NCI-H82 treated with DMSO at 0.1 percent for 48 hours (cell line): ENCODE measurements around the gene MADCAM1.

Experiments
- DNase-seq: peaks from one replicate; lab custom pipeline; 2025; ENCODE audit not compliant: unreplicated experiment; lab: John Stamatoyannopoulos, UW

Gene MADCAM1

GRCh38 chr19:508204-509150 lies 12.2 kb downstream of the MADCAM1 start:
- DNase-seq = no peak

- peak; percentile 39 for DNase-seq
These were observed 14.4 kb downstream of the MADCAM1 start for GRCh38 chr19:510606-511100.

DNA sequence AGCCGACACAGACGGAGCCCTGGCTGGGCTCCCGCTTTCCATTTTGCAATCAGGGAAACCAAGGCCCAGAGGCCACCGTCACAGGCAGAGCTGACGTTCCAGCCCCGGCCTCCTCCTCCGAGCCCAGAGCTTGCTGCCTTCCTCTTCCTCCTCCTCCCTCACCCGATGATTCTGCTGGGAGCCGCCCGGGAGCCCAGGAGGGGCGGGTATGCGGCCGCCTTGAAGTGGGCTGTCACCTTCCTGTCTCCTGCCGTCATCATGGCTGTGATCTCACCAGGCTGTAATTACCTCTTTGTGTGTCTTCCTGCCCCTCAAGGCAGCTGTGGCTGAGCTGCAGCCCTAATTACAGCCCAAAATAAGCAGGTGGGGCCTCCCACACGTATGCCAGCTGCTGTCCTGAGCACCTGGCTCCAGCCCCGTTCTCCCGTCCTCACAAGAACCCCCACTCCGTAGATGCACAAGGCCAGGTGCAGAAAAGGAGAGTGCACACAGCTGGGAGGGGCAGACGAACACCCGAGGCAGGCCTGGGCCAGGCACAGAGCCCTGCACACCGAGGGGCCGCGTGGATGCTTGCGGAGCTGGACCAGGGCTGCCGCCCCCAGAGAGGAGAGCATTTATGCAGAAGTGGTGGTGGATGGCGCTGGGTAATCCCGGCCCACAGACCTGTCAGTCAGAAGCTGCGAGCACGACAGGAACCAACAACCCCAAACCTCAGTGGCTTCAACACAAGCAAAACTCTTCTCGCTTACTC lies 15.0 kb downstream of the MADCAM1 start:
- no peak for DNase-seq

- no peak for DNase-seq
These were observed 16.5 kb downstream of the MADCAM1 start for GRCh38 chr19:512547-513365.

DNA sequence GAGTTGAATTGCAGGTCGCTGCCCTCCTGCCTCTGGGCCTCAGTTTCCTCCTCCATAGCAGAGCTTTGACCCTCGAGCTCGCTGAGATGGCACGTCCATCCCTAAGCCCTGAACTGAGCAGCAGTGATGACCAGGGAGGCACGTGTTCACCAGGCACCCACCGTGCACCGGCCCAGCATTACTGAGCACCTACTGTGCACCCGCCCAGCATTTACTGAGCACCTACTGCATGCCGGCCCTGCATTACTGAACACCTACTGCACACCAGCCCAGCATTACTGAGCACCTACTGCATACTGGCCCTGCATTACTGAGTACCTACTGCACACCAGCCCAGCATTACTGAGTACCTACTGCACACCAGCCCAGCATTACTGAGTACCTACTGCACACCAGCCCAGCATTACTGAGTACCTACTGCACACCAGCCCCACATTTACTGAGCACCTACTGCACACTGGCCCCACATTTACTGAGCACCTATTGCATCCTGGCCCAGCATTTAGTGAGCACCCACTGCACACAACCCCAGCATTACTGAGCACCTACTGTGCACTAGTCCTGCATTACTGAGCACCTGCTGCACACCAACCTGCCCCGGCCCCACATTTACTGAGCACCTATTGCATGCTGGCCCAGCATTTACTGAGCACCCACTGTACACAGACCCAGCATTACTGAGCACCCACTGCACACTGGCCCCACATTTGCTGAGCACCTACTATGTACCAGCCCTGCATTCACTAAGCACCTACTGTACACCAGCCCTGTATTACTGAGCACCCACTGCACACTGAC lies 17.3 kb downstream of the MADCAM1 start:
- no peak for DNase-seq

GRCh38 chr19:514166-514663 lies 17.9 kb downstream of the MADCAM1 start:
- no peak for DNase-seq

DNA sequence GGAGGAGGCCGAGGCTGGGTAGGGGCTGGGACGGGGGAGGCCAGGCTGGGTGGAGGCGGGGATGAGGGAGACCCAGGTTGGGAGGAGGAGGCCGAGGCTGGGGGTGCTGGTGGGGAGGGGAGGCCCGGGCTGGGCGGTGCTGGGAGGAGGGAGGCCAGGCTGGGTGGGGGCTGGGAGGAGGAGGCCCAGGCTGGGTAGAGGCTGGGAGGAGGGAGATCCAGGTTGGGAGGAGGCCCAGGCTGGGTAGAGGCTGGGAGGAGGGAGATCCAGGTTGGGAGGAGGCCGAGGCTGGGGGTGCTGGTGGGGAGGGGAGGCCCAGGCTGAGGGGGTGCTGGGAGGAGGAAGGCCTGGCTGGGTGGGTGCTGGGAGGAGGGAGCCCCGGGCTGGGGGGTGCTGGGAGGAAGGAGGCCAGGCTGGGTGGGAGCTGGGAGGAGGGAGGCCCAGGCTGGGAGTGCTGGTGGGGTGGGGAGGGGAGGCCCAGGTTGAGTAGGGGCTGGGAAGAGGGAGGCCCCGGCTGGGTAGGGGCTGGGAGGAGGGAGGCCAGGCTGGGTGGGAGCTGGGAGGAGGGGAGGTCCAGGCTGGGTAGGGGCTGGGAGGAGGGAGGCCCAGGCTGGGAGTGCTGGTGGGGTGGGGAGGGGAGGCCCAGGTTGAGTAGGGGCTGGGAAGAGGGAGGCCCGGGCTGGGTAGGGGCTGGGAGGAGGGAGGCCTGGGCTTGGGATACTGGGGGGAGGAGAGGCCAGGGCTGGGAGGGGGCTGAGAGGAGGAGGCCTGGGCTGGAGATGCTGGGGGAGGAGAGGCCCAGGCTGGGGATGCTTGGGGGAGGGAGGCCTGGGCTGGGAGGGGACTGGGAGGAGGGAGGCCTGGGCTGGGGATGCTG lies 21.7 kb downstream of the MADCAM1 start:
- no peak for DNase-seq

DNA sequence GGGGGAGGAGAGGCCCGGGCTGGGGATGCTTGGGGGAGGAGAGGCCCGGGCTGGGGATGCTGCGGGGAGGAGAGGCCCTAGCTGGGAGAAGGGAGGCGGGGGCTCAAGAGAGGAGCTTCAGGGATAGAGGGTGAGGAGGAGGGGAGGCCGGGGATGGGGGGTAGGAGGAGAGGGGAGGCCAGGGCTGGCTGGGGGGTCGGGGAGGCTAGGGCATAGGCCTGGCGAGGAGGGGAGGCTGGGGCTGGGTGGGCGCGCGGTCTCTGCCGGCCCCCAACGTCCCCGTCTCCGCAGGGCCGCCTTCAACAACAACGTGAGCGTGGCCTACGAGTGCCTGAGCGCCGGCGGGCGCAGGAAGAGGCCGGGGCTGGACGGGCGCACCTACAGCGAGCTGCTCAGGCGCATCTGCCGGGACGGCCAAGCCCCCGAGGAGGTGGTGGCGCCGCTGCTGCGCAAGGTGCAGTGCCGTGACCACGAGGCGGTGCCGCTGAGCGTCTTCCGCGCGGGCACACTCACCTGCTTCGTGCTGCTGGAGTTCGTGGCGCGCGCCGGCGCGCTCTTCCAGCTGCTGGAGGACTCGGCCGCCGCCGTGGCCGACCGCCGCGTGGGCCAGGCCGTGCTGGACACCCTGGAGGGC lies 22.4 kb downstream of the MADCAM1 start:
- DNase-seq = no peak

- no peak for DNase-seq
These were observed 23.2 kb downstream of the MADCAM1 start for GRCh38 chr19:519449-519865.

DNA sequence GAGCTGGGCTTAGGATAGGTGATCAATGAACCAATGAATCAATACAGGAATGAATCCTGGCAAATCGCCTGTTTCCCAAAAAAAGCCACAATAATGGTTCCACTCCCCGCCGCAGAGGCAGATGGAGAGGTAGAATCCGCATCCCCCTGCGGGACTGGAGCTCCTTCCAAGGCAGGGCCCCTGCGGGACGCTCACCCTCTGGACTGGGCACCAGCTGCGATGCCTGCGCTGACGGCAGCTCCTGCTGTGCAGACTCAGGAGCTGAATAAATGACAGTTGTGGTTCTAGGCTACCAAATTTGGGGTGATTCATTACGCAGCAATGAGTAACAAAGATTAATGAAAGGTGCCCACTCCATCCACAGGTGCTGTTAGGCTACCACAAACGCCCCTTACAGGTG lies 26.4 kb downstream of the MADCAM1 start:
- no peak for DNase-seq

DNA sequence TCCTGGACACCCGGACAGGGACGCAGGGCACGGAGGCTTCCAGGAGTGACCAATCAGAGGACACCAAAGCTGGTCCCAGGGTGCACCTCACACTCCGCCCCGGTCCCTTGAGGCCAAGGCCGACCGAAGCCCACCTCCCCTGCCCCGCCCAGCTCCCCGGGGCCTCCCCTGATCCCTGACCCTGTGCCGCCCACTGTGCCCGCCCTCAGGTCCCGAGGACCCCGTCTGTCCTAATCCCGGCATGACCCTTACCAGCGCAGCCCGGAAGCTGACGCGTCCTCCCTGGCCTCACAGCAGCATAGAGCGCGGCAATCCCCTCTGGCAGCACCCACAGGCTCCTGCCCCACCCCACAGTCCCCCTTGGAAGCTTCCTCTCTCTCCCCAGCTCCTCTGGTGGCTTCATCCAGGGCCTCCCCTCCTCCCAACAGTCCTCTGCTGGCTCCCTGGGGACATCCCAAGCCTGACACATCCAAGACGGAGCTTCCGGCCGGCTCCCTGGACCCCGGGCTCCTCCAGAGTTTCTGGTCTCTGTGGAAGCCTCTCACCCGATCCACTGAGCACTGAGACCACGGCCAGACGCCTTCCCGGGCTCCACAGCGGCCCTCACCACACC lies 27.9 kb downstream of the MADCAM1 start:
- DNase-seq = no peak

GRCh38 chr19:525029-525428 lies 28.7 kb downstream of the MADCAM1 start:
- no peak for DNase-seq

DNA sequence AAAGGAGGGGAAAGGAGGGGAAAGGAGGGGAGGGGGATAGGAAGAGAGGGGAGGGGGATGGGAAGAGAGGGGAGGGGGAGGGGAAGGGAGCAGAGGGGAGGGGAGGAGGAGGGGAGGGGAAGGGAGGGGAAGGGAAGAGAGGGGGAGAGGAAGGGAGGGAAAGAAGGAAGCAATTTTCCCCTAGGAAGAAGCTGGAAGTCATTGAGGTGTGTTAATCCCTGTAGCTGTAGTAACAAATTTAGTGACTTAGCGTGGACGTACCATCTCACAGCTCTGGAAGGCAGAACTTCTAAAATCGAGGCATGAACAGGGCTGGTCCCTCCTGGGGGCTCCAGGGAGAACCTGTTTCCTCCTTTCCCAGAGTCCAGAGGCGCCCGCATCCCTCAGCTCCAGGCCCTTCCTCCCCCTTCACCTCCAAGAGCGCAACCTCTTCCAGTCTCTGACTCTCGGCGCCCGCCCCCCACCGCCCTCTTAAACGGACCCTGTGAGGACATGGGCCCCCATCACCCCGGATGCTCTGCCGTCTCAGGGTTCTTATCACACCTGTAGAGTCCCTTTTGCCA lies 29.7 kb downstream of the MADCAM1 start:
- DNase-seq = no peak

GRCh38 chr19:530134-531008 lies 34.1 kb downstream of the MADCAM1 start:
- DNase-seq = no peak

DNA sequence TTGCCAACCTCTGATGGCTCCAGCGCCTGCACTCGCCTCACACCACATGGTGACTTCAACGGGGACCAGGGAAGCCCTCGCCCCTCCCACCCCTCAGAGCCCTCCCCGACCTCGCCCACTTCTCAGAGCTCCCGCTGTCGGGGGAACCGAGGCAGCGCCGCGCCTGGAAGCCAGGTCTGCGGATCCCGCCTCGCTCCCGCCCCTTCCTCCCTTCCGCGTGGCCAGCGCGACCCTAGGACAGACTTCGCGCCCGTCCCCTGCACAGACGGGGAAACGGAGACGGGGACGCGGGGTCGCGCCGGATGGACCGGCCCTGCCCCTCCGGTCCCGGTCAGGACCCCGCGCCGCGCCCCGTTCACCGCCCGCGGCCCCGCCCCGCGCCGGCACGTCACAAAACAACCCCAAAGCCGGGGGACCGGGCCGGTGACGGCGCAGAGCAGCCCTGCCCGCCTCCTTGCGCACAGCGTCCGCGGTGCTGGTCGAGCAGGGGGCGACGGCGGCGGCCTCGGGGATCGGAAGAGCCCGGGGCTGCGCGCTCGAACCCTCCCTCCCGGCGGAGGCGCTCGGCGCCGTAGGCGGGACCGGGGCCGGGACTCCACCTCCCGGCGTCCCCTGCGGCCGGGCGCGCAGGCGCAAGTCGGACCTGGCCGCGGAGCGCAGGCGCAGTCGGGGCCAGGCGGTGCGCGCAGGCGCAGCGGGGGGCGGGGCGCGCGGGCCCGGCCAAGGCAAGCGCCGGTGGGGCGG lies 34.9 kb downstream of the MADCAM1 start:
- peak; percentile 50 for DNase-seq
